K562 (cell line): ENCODE results near the gene KRT35. TPM values are rescaled to one million over a fixed set of nuclear protein-coding genes. Genes with fewer than 3 reads are reported as not detected.
A peak's percentile ranks its signal among the peaks of the same experiment; 100 is the strongest.

Source experiments
- EP400 ChIP-seq: fragments of 450-650 bp; IDR thresholded peaks from 2 replicates; pipeline ENCODE4 v1.6.1; 2017; ENCODE audit warnings: antibody characterized with exemption, mild to moderate bottlenecking, moderate library complexity
- HES1 ChIP-seq: fragments of 450-650 bp; IDR thresholded peaks from 2 replicates; pipeline ENCODE4 v1.6.1; 2016; ENCODE audit warnings: low read depth, mild to moderate bottlenecking, moderate library complexity
- JUN ChIP-seq, 2 experiments: sonication (generic) in 1 of 2; formaldehyde crosslinking in 1 of 2; IDR thresholded peaks; 2 replicates each; pipeline versions ENCODE4 v1.6.1 to v1.8.0; 2012 to 2022; ENCODE audit warnings: borderline replicate concordance in 2 of 2, mild to moderate bottlenecking in 2 of 2, improper control_type of control experiment in 1 of 2, low read depth in 1 of 2, low read length in 1 of 2, missing genetic modification reagents in 1 of 2
- KLF13 ChIP-seq: fragments of 450-650 bp; IDR thresholded peaks from 2 replicates; pipeline ENCODE4 v1.6.1; 2016; ENCODE audit warnings: missing genetic modification characterization, low read depth, mild to moderate bottlenecking, missing compliant biosample characterization, moderate library complexity, borderline replicate concordance
- MCM7 ChIP-seq, 2 experiments: fragments of 450-650 bp; IDR thresholded peaks; 2 replicates each; pipeline ENCODE4 v1.6.1; 2016 to 2018
- MEIS2 ChIP-seq: fragments of 450-650 bp; IDR thresholded peaks from 2 replicates; pipeline ENCODE4 v1.6.1; 2014; ENCODE audit warnings: mild to moderate bottlenecking; ENCODE audit not compliant: partially characterized antibody
- MTA1 ChIP-seq: fragments of 450-650 bp; IDR thresholded peaks from 2 replicates; pipeline ENCODE4 v1.6.1; 2017; ENCODE audit warnings: borderline replicate concordance
- MTA3 ChIP-seq: fragments of 450-650 bp; formaldehyde crosslinking; IDR thresholded peaks from 2 replicates; pipeline ENCODE4 v1.6.1; 2017; ENCODE audit warnings: mild to moderate bottlenecking, borderline replicate concordance
- MXI1 ChIP-seq: IDR thresholded peaks from 2 replicates; pipeline ENCODE4 v1.6.1; 2011; ENCODE audit warnings: low read depth, mild to moderate bottlenecking, improper control_type of control experiment, low read length
- MYNN ChIP-seq, 2 experiments: sonication (generic); formaldehyde crosslinking in 1 of 2; IDR thresholded peaks; 2 replicates each; pipeline versions ENCODE4 v1.5.0 to v1.6.1; 2016 to 2020; ENCODE audit warnings: antibody characterized with exemption in 1 of 2, missing genetic modification reagents in 1 of 2
- RB1 ChIP-seq: fragments of 450-650 bp; IDR thresholded peaks from 2 replicates; pipeline ENCODE4 v1.6.1; 2017; ENCODE audit warnings: low read depth, mild to moderate bottlenecking
- SP2 ChIP-seq: IDR thresholded peaks from 2 replicates; pipeline ENCODE4 v1.6.1; 2011; ENCODE audit warnings: mild to moderate bottlenecking, low read depth, low read length, moderate library complexity; ENCODE audit not compliant: poor library complexity, severe bottlenecking; ENCODE audit errors: extremely low read depth
- SRF ChIP-seq, 2 experiments: fragments of 250-450, 450-650 bp in 1 of 2; sonication (Bioruptor Pico) in 1 of 2; sonication (generic) in 1 of 2; formaldehyde crosslinking; IDR thresholded peaks; 2 replicates each; pipeline versions ENCODE4 v1.5.0 to v1.5.1; 2020 to 2022; ENCODE audit warnings: mild to moderate bottlenecking in 1 of 2, missing genetic modification reagents in 1 of 2
- TCF3 ChIP-seq: sonication (generic); formaldehyde crosslinking; IDR thresholded peaks from 2 replicates; pipeline ENCODE4 v1.4.0; 2020; ENCODE audit warnings: mild to moderate bottlenecking, missing genetic modification reagents
- U2AF1 ChIP-seq: fragments of 200-400 bp; formaldehyde crosslinking; optimal IDR thresholded peaks from 2 replicates; pipeline ENCODE3; 2017; ENCODE audit warnings: mild to moderate bottlenecking, low read depth, low read length, moderate library complexity
- ZBTB17 ChIP-seq: fragments of 450-650 bp; formaldehyde crosslinking; IDR thresholded peaks from 2 replicates; pipeline ENCODE4 v1.4.0; 2020; ENCODE audit warnings: mild to moderate bottlenecking
- ZEB2 ChIP-seq: fragments of 450-650 bp; IDR thresholded peaks from 2 replicates; pipeline ENCODE4 v1.6.1; 2016
- ZNF311 ChIP-seq: fragments of 250-450 bp; sonication (Bioruptor Pico); IDR thresholded peaks from 2 replicates; pipeline ENCODE4 v1.4.0; 2020; ENCODE audit warnings: mild to moderate bottlenecking, moderate library complexity
- ZNF316 ChIP-seq: fragments of 450-650 bp; IDR thresholded peaks from 2 replicates; pipeline ENCODE4 v1.6.1; 2016
- ZNF354B ChIP-seq: fragments of 250-450 bp; sonication (Bioruptor Pico); IDR thresholded peaks from 2 replicates; pipeline ENCODE4 v1.4.0; 2020
- ZNF444 ChIP-seq: fragments of 250-450 bp; sonication (Bioruptor Pico); IDR thresholded peaks from 2 replicates; pipeline ENCODE4 v1.4.0; 2020; ENCODE audit warnings: mild to moderate bottlenecking, moderate library complexity
- polyA plus RNA-seq, 8 experiments: library from polyadenylated mRNA; depleted of rRNA in 4 of 8; stranded (reverse) in 5 of 8; unstranded in 3 of 8; fragments of >200 nt; fragmentation: Nextera tagmentation in 2 of 8; fragmentation: Illumina TruSeq in 1 of 8; extraction: Ambion mirVana in 2 of 8; extraction: Trizol in 1 of 8; gene quantifications; 2 replicates each; pipeline versions ENCODE4 v1.2.1 to v1.2.3, GENCODE V29; 2011 to 2014; ENCODE audit warnings: inconsistent platforms in 1 of 8, missing spikeins in 1 of 8
- total RNA-seq, 7 experiments: library from RNA; depleted of rRNA in 6 of 7; stranded (reverse); fragments of >200 nt in 6 of 7; fragmentation: Illumina TruSeq in 2 of 7; extraction: Trizol in 2 of 7; gene quantifications; 2 replicates each; pipeline versions ENCODE4 v1.2.1 to v1.2.3, GENCODE V29; 2011 to 2021; ENCODE audit warnings: low replicate concordance in 1 of 7
- TF ChIP-seq, protein P1 (sequence below): fragments of 250-450 bp; sonication (Bioruptor Pico); IDR thresholded peaks from 2 replicates; pipeline ENCODE4 v1.4.0; 2020; ENCODE audit warnings: mild to moderate bottlenecking
- TF ChIP-seq, protein P2 (sequence below): sonication (generic); formaldehyde crosslinking; IDR thresholded peaks from 2 replicates; pipeline ENCODE4 v1.8.0; 2022; ENCODE audit warnings: mild to moderate bottlenecking, missing genetic modification reagents
- TF ChIP-seq, protein P3 (sequence below): sonication (generic); formaldehyde crosslinking; IDR thresholded peaks from 2 replicates; pipeline ENCODE4 v1.5.0; 2020; ENCODE audit warnings: missing genetic modification reagents

The KRT35 gene
- total and polyA plus RNA-seq, 9 of the 15 experiments (the other 6 are each of a cell fraction or from before 2014, with no cell fraction given) = not detected

DNA sequence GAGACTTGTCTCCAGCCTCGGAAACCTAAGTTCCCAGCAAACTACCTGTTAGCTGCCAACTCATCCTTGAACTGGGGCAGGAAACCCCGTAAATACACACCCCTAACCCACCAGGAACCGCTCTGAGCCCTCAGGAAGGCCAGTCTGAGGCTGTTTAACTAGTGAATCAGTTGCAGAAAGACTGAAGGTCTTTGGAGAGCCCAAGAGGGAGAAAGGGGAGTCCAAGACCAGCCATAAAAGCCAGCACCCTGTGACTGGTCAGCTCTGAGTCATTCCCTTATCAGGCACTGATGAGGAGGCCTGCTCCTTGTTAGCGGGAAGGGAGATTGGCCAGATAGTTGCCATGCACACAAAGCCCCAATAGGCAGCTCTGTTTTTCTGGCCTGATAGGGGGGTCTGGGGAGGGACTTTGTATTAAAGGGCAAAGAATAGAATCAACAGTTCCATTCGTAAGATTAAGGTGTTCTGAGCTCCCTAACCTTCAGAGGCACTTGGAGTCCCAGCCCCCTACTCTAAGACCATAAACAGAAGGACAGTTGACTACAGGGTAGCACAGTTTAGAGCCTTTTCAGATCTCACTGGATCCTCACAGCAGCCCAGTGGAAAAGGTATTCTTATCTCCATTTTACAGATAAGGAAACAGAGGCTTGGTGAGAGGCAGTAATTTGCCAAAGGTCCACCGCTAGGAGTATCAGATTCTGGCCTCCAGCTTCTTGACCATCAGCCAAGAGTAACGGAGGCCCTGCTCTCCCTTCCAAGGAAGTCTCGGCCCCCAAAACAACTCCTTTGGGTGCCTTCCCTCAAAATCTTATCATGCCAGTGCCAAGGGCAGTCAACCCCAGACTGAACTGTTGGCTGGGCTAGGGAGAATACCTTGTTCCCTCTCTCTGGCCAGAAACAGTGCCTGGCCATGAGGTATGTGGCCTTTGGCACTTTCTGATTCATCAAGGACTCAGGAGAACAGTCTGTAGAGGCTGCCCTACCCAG is 49.4 kb upstream of the KRT35 start (continued):
- TF ChIP-seq, protein P1, sequence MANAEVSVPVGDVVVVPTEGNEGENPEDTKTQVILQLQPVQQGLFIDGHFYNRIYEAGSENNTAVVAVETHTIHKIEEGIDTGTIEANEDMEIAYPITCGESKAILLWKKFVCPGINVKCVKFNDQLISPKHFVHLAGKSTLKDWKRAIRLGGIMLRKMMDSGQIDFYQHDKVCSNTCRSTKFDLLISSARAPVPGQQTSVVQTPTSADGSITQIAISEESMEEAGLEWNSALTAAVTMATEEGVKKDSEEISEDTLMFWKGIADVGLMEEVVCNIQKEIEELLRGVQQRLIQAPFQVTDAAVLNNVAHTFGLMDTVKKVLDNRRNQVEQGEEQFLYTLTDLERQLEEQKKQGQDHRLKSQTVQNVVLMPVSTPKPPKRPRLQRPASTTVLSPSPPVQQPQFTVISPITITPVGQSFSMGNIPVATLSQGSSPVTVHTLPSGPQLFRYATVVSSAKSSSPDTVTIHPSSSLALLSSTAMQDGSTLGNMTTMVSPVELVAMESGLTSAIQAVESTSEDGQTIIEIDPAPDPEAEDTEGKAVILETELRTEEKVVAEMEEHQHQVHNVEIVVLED (CRISPR knock-in tag) = peak; percentile 33; the same call in 1 of the 2 replicates
- TF ChIP-seq, protein P2, sequence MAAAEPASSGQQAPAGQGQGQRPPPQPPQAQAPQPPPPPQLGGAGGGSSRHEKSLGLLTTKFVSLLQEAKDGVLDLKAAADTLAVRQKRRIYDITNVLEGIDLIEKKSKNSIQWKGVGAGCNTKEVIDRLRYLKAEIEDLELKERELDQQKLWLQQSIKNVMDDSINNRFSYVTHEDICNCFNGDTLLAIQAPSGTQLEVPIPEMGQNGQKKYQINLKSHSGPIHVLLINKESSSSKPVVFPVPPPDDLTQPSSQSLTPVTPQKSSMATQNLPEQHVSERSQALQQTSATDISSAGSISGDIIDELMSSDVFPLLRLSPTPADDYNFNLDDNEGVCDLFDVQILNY = no peak
- TF ChIP-seq MYNN (IDR thresholded peaks at IDR 0.05) (peak; percentile 84), MYNN (CRISPR knock-in tag; IDR thresholded peaks at IDR 0.05) (no peak), U2AF1 (no peak), JUN (IDR thresholded peaks at IDR 0.05; ENCODE audit: borderline replicate concordance, low read depth, low read length) (peak; percentile 99), JUN (CRISPR knock-in tag; IDR thresholded peaks at IDR 0.05; ENCODE audit: borderline replicate concordance) (no peak), MXI1 (peak; percentile 77), MTA1 (peak; percentile 73; the same call in 1 of the 2 replicates), RB1 (peak; percentile 48; the same call in 1 of the 2 replicates), MTA3 (peak; percentile 70; the same call in 1 of the 2 replicates), ZNF316 (0 out of 2 replicates have a peak, but pooled peaks have one; percentile 5), SRF (CRISPR knock-in tag; IDR thresholded peaks at IDR 0.05) (peak in 1 of 2 experiments; percentile 94; a peak in 2 of 4 replicates), TCF3 (CRISPR knock-in tag) (peak; percentile 35; the same call in 1 of the 2 replicates), KLF13 (tag) (0 out of 2 replicates have a peak, but pooled peaks have one; percentile 10), ZNF444 (CRISPR knock-in tag) (no peak), HES1 (peak; percentile 89), SP2 (no peak), ZBTB17 (CRISPR knock-in tag) (no peak), ZNF354B (CRISPR knock-in tag) (0 out of 2 replicates have a peak, but pooled peaks have one; percentile 30), ZNF311 (CRISPR knock-in tag) (peak; percentile 9; the same call in 1 of the 2 replicates), EP400 (peak; percentile 55), MCM7 (IDR thresholded peaks at IDR 0.05) (no peak), ZEB2 (peak; percentile 52), MEIS2 (peak; percentile 32)
- TF ChIP-seq, protein P3, sequence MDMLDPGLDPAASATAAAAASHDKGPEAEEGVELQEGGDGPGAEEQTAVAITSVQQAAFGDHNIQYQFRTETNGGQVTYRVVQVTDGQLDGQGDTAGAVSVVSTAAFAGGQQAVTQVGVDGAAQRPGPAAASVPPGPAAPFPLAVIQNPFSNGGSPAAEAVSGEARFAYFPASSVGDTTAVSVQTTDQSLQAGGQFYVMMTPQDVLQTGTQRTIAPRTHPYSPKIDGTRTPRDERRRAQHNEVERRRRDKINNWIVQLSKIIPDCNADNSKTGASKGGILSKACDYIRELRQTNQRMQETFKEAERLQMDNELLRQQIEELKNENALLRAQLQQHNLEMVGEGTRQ (CRISPR knock-in tag) = no peak
